ENCODE results near the gene PIEZO1.

Gene PIEZO1

GRCh38 chr16:88804173-88804551 lies 19.1 kb upstream of the PIEZO1 start:
- Histone ChIP-seq H2BK5ac (ENCODE audit: low read depth, low read length, poor library complexity) (peak overlapping the region; percentile 10), H2BK120ac (ENCODE audit: insufficient read depth, low read length, poor library complexity) (peak overlapping the region; percentile 19), H3K27ac (ENCODE audit: low read depth, low read length) (no peak overlapping the region), H3K9ac (ENCODE audit: low read length) (peak overlapping the region; percentile 88), H3K27me3 (ENCODE audit: insufficient read depth, low read length) (no peaks in the 10 kb centered on the region), H2AK5ac (ENCODE audit: low read length) (no peak overlapping the region), H3K9me3 (ENCODE audit: insufficient read depth, low read depth, low read length) (no peaks in the 10 kb centered on the region), H3K79me2 (ENCODE audit: control insufficient read depth, insufficient read depth, low read length, poor library complexity) (peaks cover 9% of the 10 kb centered on the region), H2BK12ac (ENCODE audit: low read length) (no peak overlapping the region), H3K23ac (ENCODE audit: low read length) (no peak overlapping the region), H4K91ac (ENCODE audit: low read depth, low read length) (peak overlapping the region; percentile 15), H3K4me3 (ENCODE audit: low read depth, low read length) (peak overlapping the region; percentile 80), H2AFZ (ENCODE audit: insufficient read depth, low read length, poor library complexity) (no peak overlapping the region), H3K4me2 (ENCODE audit: low read length) (peak overlapping the region; percentile 68), H3K79me1 (ENCODE audit: low read length) (peaks cover 9% of the 10 kb centered on the region), H4K12ac (ENCODE audit: low read depth, low read length) (no peak overlapping the region), H3K14ac (ENCODE audit: low read length) (peak overlapping the region; percentile 50), H4K8ac (ENCODE audit: low read depth, low read length) (peak overlapping the region; percentile 14), H3K4ac (ENCODE audit: low read depth, low read length) (peak overlapping the region; percentile 63), H3K18ac (ENCODE audit: low read length) (peak overlapping the region; percentile 65), H3K36me3 (ENCODE audit: control insufficient read depth in 1 of 2, insufficient read depth in 2 of 2, low read length in 2 of 2) (peaks cover 41 to 43% of the 10 kb centered on the region in 2 experiments), H3K4me1 (ENCODE audit: control insufficient read depth in 1 of 2, insufficient read depth in 2 of 2, low read length in 2 of 2) (peaks cover 8 to 13% of the 10 kb centered on the region in 2 experiments)
- WGBS (ENCODE audit: extremely low coverage, insufficient coverage, insufficient read length): no CpG with 5 or more reads among the region's 16 CpGs
- no peak for DNase-seq

GRCh38 chr16:88803264-88803987 lies 18.4 kb upstream of the PIEZO1 start, which contains the start of gene CDT1:
Gene CDT1, plus strand, starts transcription at chr16:88803789. Its CDS starts 43 bp downstream, at chr16:88803832.
- H3K79me1 ChIP-seq (ENCODE audit: low read length): peaks cover 9% of the 10 kb centered on the region
- peak within 1 kb of the TSS; percentile 93 for H4K12ac ChIP-seq (ENCODE audit: low read depth, low read length)
- peak within 1 kb of the TSS; percentile 83 for H2AK5ac ChIP-seq (ENCODE audit: low read length)
- H3K36me3 ChIP-seq (ENCODE audit: control insufficient read depth in 1 of 2, insufficient read depth in 2 of 2, low read length in 2 of 2): peaks cover 35 to 37% of the 10 kb centered on the region in 2 experiments
- peak within 1 kb of the TSS; percentile 94 for H4K8ac ChIP-seq (ENCODE audit: low read depth, low read length)
- H2BK12ac ChIP-seq (ENCODE audit: low read length): no peak within 1 kb of the TSS
- WGBS (ENCODE audit: extremely low coverage, insufficient coverage, insufficient read length): no CpG with 5 or more reads among the region's 98 CpGs
- H3K9me3 ChIP-seq (ENCODE audit: insufficient read depth, low read depth, low read length): peaks cover 2% of the 10 kb centered on the region
- H3K14ac ChIP-seq (ENCODE audit: low read length): peak within 1 kb of the TSS; percentile 80
- H3K4me2 ChIP-seq (ENCODE audit: low read length): peak within 1 kb of the TSS; percentile 71
- H2BK120ac ChIP-seq (ENCODE audit: insufficient read depth, low read length, poor library complexity): peak within 1 kb of the TSS; percentile 70
- peak; percentile 53 to 88 for DNase-seq
- peaks cover 9% of the 10 kb centered on the region for H3K79me2 ChIP-seq (ENCODE audit: control insufficient read depth, insufficient read depth, low read length, poor library complexity)
- peak within 1 kb of the TSS; percentile 80 for H3K4me3 ChIP-seq (ENCODE audit: low read depth, low read length)
- peak within 1 kb of the TSS; percentile 63 for H3K27ac ChIP-seq (ENCODE audit: low read depth, low read length)
- H4K91ac ChIP-seq (ENCODE audit: low read depth, low read length): peak within 1 kb of the TSS; percentile 85
- peak within 1 kb of the TSS; percentile 88 for H3K9ac ChIP-seq (ENCODE audit: low read length)
- H3K23ac ChIP-seq (ENCODE audit: low read length): no peak within 1 kb of the TSS
- peak within 1 kb of the TSS; percentile 67 for H3K18ac ChIP-seq (ENCODE audit: low read length)
- H3K4ac ChIP-seq (ENCODE audit: low read depth, low read length): peak within 1 kb of the TSS; percentile 77
- no peaks in the 10 kb centered on the region for H3K27me3 ChIP-seq (ENCODE audit: insufficient read depth, low read length)
- H2AFZ ChIP-seq (ENCODE audit: insufficient read depth, low read length, poor library complexity): peak within 1 kb of the TSS; percentile 89
- H3K4me1 ChIP-seq (ENCODE audit: control insufficient read depth in 1 of 2, insufficient read depth in 2 of 2, low read length in 2 of 2): peaks cover 8 to 13% of the 10 kb centered on the region in 2 experiments
- H2BK5ac ChIP-seq (ENCODE audit: low read depth, low read length, poor library complexity): peak within 1 kb of the TSS; percentile 66

GRCh38 chr16:88800277-88800592 lies 15.2 kb upstream of the PIEZO1 start:
- no CpG with 5 or more reads among the region's 6 CpGs for WGBS (ENCODE audit: extremely low coverage, insufficient coverage, insufficient read length)
- no peak for DNase-seq

GRCh38 chr16:88799569-88800276 lies 14.7 kb upstream of the PIEZO1 start:
- Histone ChIP-seq H2BK120ac (ENCODE audit: insufficient read depth, low read length, poor library complexity) (no peak overlapping the region), H3K79me1 (ENCODE audit: low read length) (peaks cover 9% of the 10 kb centered on the region), H3K4me2 (ENCODE audit: low read length) (no peak overlapping the region), H3K18ac (ENCODE audit: low read length) (no peak overlapping the region), H3K23ac (ENCODE audit: low read length) (no peak overlapping the region), H2AFZ (ENCODE audit: insufficient read depth, low read length, poor library complexity) (no peak overlapping the region), H3K9ac (ENCODE audit: low read length) (no peak overlapping the region), H3K27me3 (ENCODE audit: insufficient read depth, low read length) (no peaks in the 10 kb centered on the region), H4K8ac (ENCODE audit: low read depth, low read length) (no peak overlapping the region), H4K12ac (ENCODE audit: low read depth, low read length) (no peak overlapping the region), H3K4ac (ENCODE audit: low read depth, low read length) (no peak overlapping the region), H3K4me3 (ENCODE audit: low read depth, low read length) (no peak overlapping the region), H4K91ac (ENCODE audit: low read depth, low read length) (no peak overlapping the region), H2BK5ac (ENCODE audit: low read depth, low read length, poor library complexity) (no peak overlapping the region), H3K79me2 (ENCODE audit: control insufficient read depth, insufficient read depth, low read length, poor library complexity) (peaks cover 8% of the 10 kb centered on the region), H2AK5ac (ENCODE audit: low read length) (no peak overlapping the region), H3K9me3 (ENCODE audit: insufficient read depth, low read depth, low read length) (peaks cover 4% of the 10 kb centered on the region), H3K27ac (ENCODE audit: low read depth, low read length) (no peak overlapping the region), H2BK12ac (ENCODE audit: low read length) (no peak overlapping the region), H3K4me1 (ENCODE audit: control insufficient read depth in 1 of 2, insufficient read depth in 2 of 2, low read length in 2 of 2) (peaks cover 4 to 9% of the 10 kb centered on the region in 2 experiments), H3K14ac (ENCODE audit: low read length) (no peak overlapping the region), H3K36me3 (ENCODE audit: control insufficient read depth in 1 of 2, insufficient read depth in 2 of 2, low read length in 2 of 2) (peaks cover 0 to under 1% of the 10 kb centered on the region in 2 experiments)
- WGBS (ENCODE audit: extremely low coverage, insufficient coverage, insufficient read length): no CpG with 5 or more reads among the region's 17 CpGs
- DNase-seq: no peak

More at GRCh38 chr16:88800277-88800592, 15.2 kb upstream of the PIEZO1 start:
- Histone ChIP-seq H4K8ac (ENCODE audit: low read depth, low read length) (no peak overlapping the region), H3K27ac (ENCODE audit: low read depth, low read length) (no peak overlapping the region), H4K91ac (ENCODE audit: low read depth, low read length) (no peak overlapping the region), H3K36me3 (ENCODE audit: control insufficient read depth in 1 of 2, insufficient read depth in 2 of 2, low read length in 2 of 2) (peaks cover 3 to 5% of the 10 kb centered on the region in 2 experiments), H2BK120ac (ENCODE audit: insufficient read depth, low read length, poor library complexity) (no peak overlapping the region), H3K4me2 (ENCODE audit: low read length) (no peak overlapping the region), H3K27me3 (ENCODE audit: insufficient read depth, low read length) (no peaks in the 10 kb centered on the region), H3K9me3 (ENCODE audit: insufficient read depth, low read depth, low read length) (peaks cover 4% of the 10 kb centered on the region), H3K23ac (ENCODE audit: low read length) (no peak overlapping the region), H3K4me3 (ENCODE audit: low read depth, low read length) (no peak overlapping the region), H3K79me1 (ENCODE audit: low read length) (peaks cover 9% of the 10 kb centered on the region), H4K12ac (ENCODE audit: low read depth, low read length) (no peak overlapping the region), H2BK12ac (ENCODE audit: low read length) (no peak overlapping the region), H2BK5ac (ENCODE audit: low read depth, low read length, poor library complexity) (no peak overlapping the region), H3K14ac (ENCODE audit: low read length) (no peak overlapping the region), H3K9ac (ENCODE audit: low read length) (no peak overlapping the region), H3K4ac (ENCODE audit: low read depth, low read length) (no peak overlapping the region), H3K4me1 (ENCODE audit: control insufficient read depth in 1 of 2, insufficient read depth in 2 of 2, low read length in 2 of 2) (peaks cover 8 to 13% of the 10 kb centered on the region in 2 experiments), H3K79me2 (ENCODE audit: control insufficient read depth, insufficient read depth, low read length, poor library complexity) (peaks cover 9% of the 10 kb centered on the region), H3K18ac (ENCODE audit: low read length) (no peak overlapping the region), H2AFZ (ENCODE audit: insufficient read depth, low read length, poor library complexity) (no peak overlapping the region), H2AK5ac (ENCODE audit: low read length) (no peak overlapping the region)

All from trophoblast cell (in vitro differentiated cells and primary cell).